HL-60 (cell line): ENCODE data around the gene PKP3.

Source experiments
- CTCF ChIP-seq: IDR thresholded peaks from one replicate; pipeline ENCODE4 v1.5.1; 2011; ENCODE audit warnings: low read length, control low read depth, inconsistent platforms; ENCODE audit not compliant: insufficient read depth
- POLR2AphosphoS5 ChIP-seq: IDR thresholded peaks from 2 replicates; pipeline ENCODE4 v1.6.1; 2012; ENCODE audit warnings: low read depth
- TF ChIP-seq, protein P1 (sequence below): IDR thresholded peaks from 2 replicates; pipeline ENCODE4 v1.6.1; 2012; ENCODE audit warnings: low read depth; ENCODE audit not compliant: insufficient replicate concordance

GRCh38 chr11:375065-376025, 18.7 kb upstream of the PKP3 start:
- TF ChIP-seq CTCF (no peak), POLR2AphosphoS5 (no peak)
- TF ChIP-seq, protein P1, sequence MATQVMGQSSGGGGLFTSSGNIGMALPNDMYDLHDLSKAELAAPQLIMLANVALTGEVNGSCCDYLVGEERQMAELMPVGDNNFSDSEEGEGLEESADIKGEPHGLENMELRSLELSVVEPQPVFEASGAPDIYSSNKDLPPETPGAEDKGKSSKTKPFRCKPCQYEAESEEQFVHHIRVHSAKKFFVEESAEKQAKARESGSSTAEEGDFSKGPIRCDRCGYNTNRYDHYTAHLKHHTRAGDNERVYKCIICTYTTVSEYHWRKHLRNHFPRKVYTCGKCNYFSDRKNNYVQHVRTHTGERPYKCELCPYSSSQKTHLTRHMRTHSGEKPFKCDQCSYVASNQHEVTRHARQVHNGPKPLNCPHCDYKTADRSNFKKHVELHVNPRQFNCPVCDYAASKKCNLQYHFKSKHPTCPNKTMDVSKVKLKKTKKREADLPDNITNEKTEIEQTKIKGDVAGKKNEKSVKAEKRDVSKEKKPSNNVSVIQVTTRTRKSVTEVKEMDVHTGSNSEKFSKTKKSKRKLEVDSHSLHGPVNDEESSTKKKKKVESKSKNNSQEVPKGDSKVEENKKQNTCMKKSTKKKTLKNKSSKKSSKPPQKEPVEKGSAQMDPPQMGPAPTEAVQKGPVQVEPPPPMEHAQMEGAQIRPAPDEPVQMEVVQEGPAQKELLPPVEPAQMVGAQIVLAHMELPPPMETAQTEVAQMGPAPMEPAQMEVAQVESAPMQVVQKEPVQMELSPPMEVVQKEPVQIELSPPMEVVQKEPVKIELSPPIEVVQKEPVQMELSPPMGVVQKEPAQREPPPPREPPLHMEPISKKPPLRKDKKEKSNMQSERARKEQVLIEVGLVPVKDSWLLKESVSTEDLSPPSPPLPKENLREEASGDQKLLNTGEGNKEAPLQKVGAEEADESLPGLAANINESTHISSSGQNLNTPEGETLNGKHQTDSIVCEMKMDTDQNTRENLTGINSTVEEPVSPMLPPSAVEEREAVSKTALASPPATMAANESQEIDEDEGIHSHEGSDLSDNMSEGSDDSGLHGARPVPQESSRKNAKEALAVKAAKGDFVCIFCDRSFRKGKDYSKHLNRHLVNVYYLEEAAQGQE: no peak
